ENCODE data around the gene SLC25A26.

The SLC25A26 gene

DNA sequence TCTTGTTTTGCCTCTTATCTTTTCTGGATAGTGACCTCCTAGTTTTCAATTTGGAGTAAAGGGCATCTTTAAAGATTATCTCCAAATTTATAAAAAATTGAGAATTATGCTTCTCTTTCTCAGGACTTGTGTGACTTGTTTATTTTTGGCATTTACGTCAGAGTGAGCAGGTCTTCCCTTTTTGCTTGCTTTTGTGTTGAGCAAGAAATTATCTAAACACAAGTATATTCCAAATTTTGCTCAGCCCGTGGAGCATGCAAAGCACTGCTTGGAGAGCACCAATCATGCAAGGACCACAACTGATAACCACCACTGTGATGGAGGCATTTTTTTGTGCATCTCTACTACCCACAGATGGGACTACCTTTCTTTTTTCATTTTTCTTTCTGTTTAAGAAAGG, 7.1 kb downstream of the SLC25A26 start:
- Histone ChIP-seq H3K56ac (ENCODE audit: low read length) (no peak overlapping the region), H3K36me3 (ENCODE audit: control insufficient read depth, insufficient read depth, low read length) (peaks cover 1% of the 10 kb centered on the region), H3K23ac (ENCODE audit: low read length) (no peak overlapping the region), H2BK120ac (ENCODE audit: low read depth, low read length) (no peak overlapping the region), H4K8ac (ENCODE audit: low read depth, low read length) (no peak overlapping the region), H2AK5ac (ENCODE audit: low read length) (no peak overlapping the region), H3K79me1 (ENCODE audit: low read length) (peaks cover 7% of the 10 kb centered on the region), H3K4ac (ENCODE audit: low read depth, low read length) (no peak overlapping the region), H4K5ac (ENCODE audit: low read length) (no peak overlapping the region), H3K4me2 (ENCODE audit: low read length) (no peak overlapping the region), H3K79me2 (ENCODE audit: control insufficient read depth, insufficient read depth, low read length) (no peaks in the 10 kb centered on the region), H2BK5ac (ENCODE audit: low read length) (no peak overlapping the region), H2BK15ac (replicated peaks; ENCODE audit: low read depth) (no peak overlapping the region), H3K9ac (ENCODE audit: low read length) (no peak overlapping the region), H3K4me3 (ENCODE audit: low read length) (no peak overlapping the region), H3K4me1 (ENCODE audit: control insufficient read depth, low read depth, low read length) (no peaks in the 10 kb centered on the region), H3K27me3 (ENCODE audit: insufficient read depth, low read length, poor library complexity) (no peaks in the 10 kb centered on the region), H3K27ac (ENCODE audit: low read depth, low read length) (no peak overlapping the region), H3K18ac (ENCODE audit: low read length) (no peak overlapping the region)
- no CpG with 5 or more reads among the region's 2 CpGs for WGBS (ENCODE audit: extremely low coverage, insufficient coverage, low lambda C conversion rate)
- no peak for DNase-seq

GRCh38 chr3:66228707-66229106, 7.9 kb downstream of the SLC25A26 start:
- H2BK15ac ChIP-seq (replicated peaks; ENCODE audit: low read depth), result no peak overlapping the region
- H2AK5ac ChIP-seq (ENCODE audit: low read length), result no peak overlapping the region
- no peak overlapping the region for H3K23ac ChIP-seq (ENCODE audit: low read length)
- no peak overlapping the region for H3K4me2 ChIP-seq (ENCODE audit: low read length)
- no peak overlapping the region for H2BK120ac ChIP-seq (ENCODE audit: low read depth, low read length)
- no peaks in the 10 kb centered on the region for H3K4me1 ChIP-seq (ENCODE audit: control insufficient read depth, low read depth, low read length)
- no peak overlapping the region for H4K8ac ChIP-seq (ENCODE audit: low read depth, low read length)
- H3K4ac ChIP-seq (ENCODE audit: low read depth, low read length), result no peak overlapping the region
- H3K56ac ChIP-seq (ENCODE audit: low read length), result no peak overlapping the region
- WGBS (ENCODE audit: extremely low coverage, insufficient coverage, low lambda C conversion rate), result no CpG with 5 or more reads among the region's 1 CpG
- DNase-seq, result no peak
- H3K4me3 ChIP-seq (ENCODE audit: low read length), result no peak overlapping the region
- peaks cover 6% of the 10 kb centered on the region for H3K79me1 ChIP-seq (ENCODE audit: low read length)
- H2BK5ac ChIP-seq (ENCODE audit: low read length), result no peak overlapping the region
- no peak overlapping the region for H4K5ac ChIP-seq (ENCODE audit: low read length)
- no peaks in the 10 kb centered on the region for H3K36me3 ChIP-seq (ENCODE audit: control insufficient read depth, insufficient read depth, low read length)
- H3K27me3 ChIP-seq (ENCODE audit: insufficient read depth, low read length, poor library complexity), result no peaks in the 10 kb centered on the region
- H3K79me2 ChIP-seq (ENCODE audit: control insufficient read depth, insufficient read depth, low read length), result no peaks in the 10 kb centered on the region
- no peak overlapping the region for H3K18ac ChIP-seq (ENCODE audit: low read length)
- no peak overlapping the region for H3K27ac ChIP-seq (ENCODE audit: low read depth, low read length)
- no peak overlapping the region for H3K9ac ChIP-seq (ENCODE audit: low read length)

DNA sequence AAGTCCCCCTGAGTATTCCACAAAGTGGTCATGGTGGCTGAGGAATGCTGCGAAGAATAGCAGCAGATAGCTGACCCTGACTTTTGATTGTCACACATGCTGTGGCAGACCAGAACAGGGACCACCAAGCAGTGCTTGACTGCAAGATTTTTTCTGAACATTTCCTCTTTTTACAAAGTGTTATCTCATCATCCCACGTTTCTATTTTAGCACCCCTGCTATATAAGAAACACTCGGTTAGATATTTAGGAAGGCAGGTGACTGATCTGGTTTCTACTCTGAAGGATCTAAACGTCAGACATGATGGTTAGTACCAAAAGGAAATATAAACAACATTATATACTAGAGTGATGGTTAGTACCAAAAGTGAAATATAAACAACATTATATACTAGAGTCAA, 9.1 kb downstream of the SLC25A26 start:
- H2AK5ac ChIP-seq (ENCODE audit: low read length), result no peak overlapping the region
- no peaks in the 10 kb centered on the region for H3K79me2 ChIP-seq (ENCODE audit: control insufficient read depth, insufficient read depth, low read length)
- no peak overlapping the region for H3K4me2 ChIP-seq (ENCODE audit: low read length)
- no peak overlapping the region for H3K4me3 ChIP-seq (ENCODE audit: low read length)
- H3K4ac ChIP-seq (ENCODE audit: low read depth, low read length), result no peak overlapping the region
- H3K56ac ChIP-seq (ENCODE audit: low read length), result no peak overlapping the region
- no peak overlapping the region for H2BK15ac ChIP-seq (replicated peaks; ENCODE audit: low read depth)
- no peak for DNase-seq
- no peak overlapping the region for H2BK5ac ChIP-seq (ENCODE audit: low read length)
- H3K4me1 ChIP-seq (ENCODE audit: control insufficient read depth, low read depth, low read length), result no peaks in the 10 kb centered on the region
- H3K27ac ChIP-seq (ENCODE audit: low read depth, low read length), result no peak overlapping the region
- H3K36me3 ChIP-seq (ENCODE audit: control insufficient read depth, insufficient read depth, low read length), result no peaks in the 10 kb centered on the region
- no peak overlapping the region for H2BK120ac ChIP-seq (ENCODE audit: low read depth, low read length)
- H3K23ac ChIP-seq (ENCODE audit: low read length), result no peak overlapping the region
- no peak overlapping the region for H3K18ac ChIP-seq (ENCODE audit: low read length)
- no CpG with 5 or more reads among the region's 4 CpGs for WGBS (ENCODE audit: extremely low coverage, insufficient coverage, low lambda C conversion rate)
- no peaks in the 10 kb centered on the region for H3K27me3 ChIP-seq (ENCODE audit: insufficient read depth, low read length, poor library complexity)
- H3K79me1 ChIP-seq (ENCODE audit: low read length), result peaks cover 6% of the 10 kb centered on the region
- no peak overlapping the region for H4K5ac ChIP-seq (ENCODE audit: low read length)
- H4K8ac ChIP-seq (ENCODE audit: low read depth, low read length), result no peak overlapping the region
- H3K9ac ChIP-seq (ENCODE audit: low read length), result no peak overlapping the region

DNA sequence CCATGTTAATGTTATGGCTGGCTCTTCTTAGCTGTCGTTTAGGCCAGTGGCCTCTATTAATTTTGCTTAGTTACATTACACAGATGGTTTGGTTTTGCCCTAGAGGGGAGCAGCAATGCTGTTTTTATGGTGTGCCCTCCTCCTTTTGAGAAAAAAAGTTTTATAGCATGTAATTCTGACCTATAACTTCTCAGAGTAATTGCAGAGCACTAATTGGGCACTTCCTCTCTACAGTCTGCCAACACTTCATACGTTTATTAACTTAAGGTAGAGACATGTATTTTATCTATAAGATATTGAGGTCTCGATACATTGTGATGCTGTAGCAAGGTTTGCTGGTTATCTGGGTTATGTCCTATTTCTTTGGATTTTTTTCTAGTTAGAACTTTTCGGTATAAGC, 12.2 kb downstream of the SLC25A26 start:
- Histone ChIP-seq H3K27me3 (ENCODE audit: insufficient read depth, low read length, poor library complexity) (no peaks in the 10 kb centered on the region), H2BK15ac (replicated peaks; ENCODE audit: low read depth) (no peak overlapping the region), H2BK5ac (ENCODE audit: low read length) (no peak overlapping the region), H3K4me1 (ENCODE audit: control insufficient read depth, low read depth, low read length) (no peaks in the 10 kb centered on the region), H3K4me3 (ENCODE audit: low read length) (no peak overlapping the region), H2BK120ac (ENCODE audit: low read depth, low read length) (no peak overlapping the region), H3K18ac (ENCODE audit: low read length) (no peak overlapping the region), H2AK5ac (ENCODE audit: low read length) (no peak overlapping the region), H3K36me3 (ENCODE audit: control insufficient read depth, insufficient read depth, low read length) (no peaks in the 10 kb centered on the region), H3K9ac (ENCODE audit: low read length) (no peak overlapping the region), H3K4ac (ENCODE audit: low read depth, low read length) (no peak overlapping the region), H4K8ac (ENCODE audit: low read depth, low read length) (no peak overlapping the region), H3K4me2 (ENCODE audit: low read length) (no peak overlapping the region), H4K5ac (ENCODE audit: low read length) (no peak overlapping the region), H3K56ac (ENCODE audit: low read length) (no peak overlapping the region), H3K27ac (ENCODE audit: low read depth, low read length) (no peak overlapping the region), H3K79me1 (ENCODE audit: low read length) (peaks cover 6% of the 10 kb centered on the region), H3K79me2 (ENCODE audit: control insufficient read depth, insufficient read depth, low read length) (no peaks in the 10 kb centered on the region), H3K23ac (ENCODE audit: low read length) (no peak overlapping the region)
- WGBS (ENCODE audit: extremely low coverage, insufficient coverage, low lambda C conversion rate), result no CpG with 5 or more reads among the region's 4 CpGs
- DNase-seq, result no peak

DNA sequence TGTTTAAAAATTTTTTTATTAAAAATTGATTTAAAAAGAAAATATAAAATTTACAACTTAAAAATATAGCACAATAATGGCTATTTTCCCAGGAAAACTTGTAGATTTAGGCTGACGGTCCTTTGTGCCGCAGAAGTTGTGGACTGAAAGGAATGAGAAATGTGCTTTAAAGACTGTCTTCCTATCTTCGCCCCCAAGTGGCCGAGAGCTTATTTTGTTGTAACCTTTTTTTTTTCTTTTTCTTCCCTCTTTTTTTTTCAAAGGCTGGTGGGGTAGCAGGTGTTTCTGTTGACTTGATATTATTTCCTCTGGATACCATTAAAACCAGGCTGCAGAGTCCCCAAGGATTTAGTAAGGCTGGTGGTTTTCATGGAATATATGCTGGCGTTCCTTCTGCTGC, 15.5 kb downstream of the SLC25A26 start:
- Histone ChIP-seq H3K79me1 (ENCODE audit: low read length) (peaks cover 7% of the 10 kb centered on the region), H4K8ac (ENCODE audit: low read depth, low read length) (no peak overlapping the region), H3K18ac (ENCODE audit: low read length) (no peak overlapping the region), H3K9ac (ENCODE audit: low read length) (no peak overlapping the region), H3K27ac (ENCODE audit: low read depth, low read length) (no peak overlapping the region), H3K4me3 (ENCODE audit: low read length) (no peak overlapping the region), H3K36me3 (ENCODE audit: control insufficient read depth, insufficient read depth, low read length) (no peaks in the 10 kb centered on the region), H3K56ac (ENCODE audit: low read length) (no peak overlapping the region), H2BK5ac (ENCODE audit: low read length) (no peak overlapping the region), H3K4ac (ENCODE audit: low read depth, low read length) (no peak overlapping the region), H3K4me2 (ENCODE audit: low read length) (no peak overlapping the region), H4K5ac (ENCODE audit: low read length) (no peak overlapping the region), H3K23ac (ENCODE audit: low read length) (no peak overlapping the region), H3K79me2 (ENCODE audit: control insufficient read depth, insufficient read depth, low read length) (no peaks in the 10 kb centered on the region), H3K4me1 (ENCODE audit: control insufficient read depth, low read depth, low read length) (no peaks in the 10 kb centered on the region), H3K27me3 (ENCODE audit: insufficient read depth, low read length, poor library complexity) (no peaks in the 10 kb centered on the region), H2BK120ac (ENCODE audit: low read depth, low read length) (no peak overlapping the region), H2BK15ac (replicated peaks; ENCODE audit: low read depth) (no peak overlapping the region), H2AK5ac (ENCODE audit: low read length) (no peak overlapping the region)
- peak; percentile 59 for DNase-seq
- no CpG with 5 or more reads among the region's 5 CpGs for WGBS (ENCODE audit: extremely low coverage, insufficient coverage, low lambda C conversion rate)

DNA sequence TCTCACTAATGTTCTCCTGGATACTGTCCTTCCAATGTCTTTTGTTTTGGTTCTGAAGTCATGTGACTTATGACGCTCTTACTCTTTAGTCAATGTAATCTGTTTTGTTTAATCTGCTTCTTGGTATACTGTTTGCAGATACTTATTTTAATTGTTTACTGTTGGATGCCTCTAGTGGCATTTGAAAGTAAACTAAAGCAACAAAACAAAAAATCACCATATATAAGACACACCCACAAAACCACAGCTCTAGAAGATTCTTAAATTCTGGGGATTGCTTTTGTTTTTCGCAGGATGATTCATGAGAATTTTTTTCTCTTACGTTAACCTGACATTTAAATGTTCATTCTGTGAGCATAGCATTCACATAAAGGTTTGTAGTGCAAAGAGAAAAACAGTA, 16.8 kb downstream of the SLC25A26 start:
- Histone ChIP-seq H3K9ac (ENCODE audit: low read length) (no peak overlapping the region), H3K4me3 (ENCODE audit: low read length) (no peak overlapping the region), H3K79me2 (ENCODE audit: control insufficient read depth, insufficient read depth, low read length) (no peaks in the 10 kb centered on the region), H3K27me3 (ENCODE audit: insufficient read depth, low read length, poor library complexity) (no peaks in the 10 kb centered on the region), H3K56ac (ENCODE audit: low read length) (no peak overlapping the region), H2BK15ac (replicated peaks; ENCODE audit: low read depth) (no peak overlapping the region), H4K5ac (ENCODE audit: low read length) (no peak overlapping the region), H3K79me1 (ENCODE audit: low read length) (peaks cover 6% of the 10 kb centered on the region), H3K23ac (ENCODE audit: low read length) (peak overlapping the region; percentile 18), H3K27ac (ENCODE audit: low read depth, low read length) (no peak overlapping the region), H4K8ac (ENCODE audit: low read depth, low read length) (no peak overlapping the region), H3K4ac (ENCODE audit: low read depth, low read length) (no peak overlapping the region), H2BK120ac (ENCODE audit: low read depth, low read length) (no peak overlapping the region), H3K18ac (ENCODE audit: low read length) (no peak overlapping the region), H2AK5ac (ENCODE audit: low read length) (no peak overlapping the region), H3K4me2 (ENCODE audit: low read length) (no peak overlapping the region), H3K36me3 (ENCODE audit: control insufficient read depth, insufficient read depth, low read length) (no peaks in the 10 kb centered on the region), H3K4me1 (ENCODE audit: control insufficient read depth, low read depth, low read length) (no peaks in the 10 kb centered on the region), H2BK5ac (ENCODE audit: low read length) (no peak overlapping the region)
- no peak for DNase-seq
- WGBS (ENCODE audit: extremely low coverage, insufficient coverage, low lambda C conversion rate), result no CpG with 5 or more reads among the region's 3 CpGs
